GM23338 (cell line): ENCODE results near the gene OS9. TPM values are rescaled to one million over a fixed set of nuclear protein-coding genes. Genes with fewer than 3 reads are reported as not detected.

Experiments used
- ATAC-seq: fragments of 200-7000 bp; cut with Tn5 transposase; 3 replicates; pipeline ENCODE4 v1.9.1; 2020
- DNase-seq: peaks from one replicate; pipeline ENCODE4 v3.0.0-alpha.2; 2015; ENCODE audit warnings: low spot score
- H2AFZ ChIP-seq: fragments of 200-600 bp; sonication (generic); 2 replicates; pipeline ENCODE4 v1.8.0; 2016; ENCODE audit warnings: antibody characterized with exemption, mild to moderate bottlenecking, moderate library complexity
- H3F3A ChIP-seq: fragments of 200-600 bp; sonication (generic); replicated peaks from 2 replicates; pipeline ENCODE4 v1.8.0; 2017; ENCODE audit warnings: antibody characterized with exemption, mixed run types, low read depth
- H3K27ac ChIP-seq: fragments of 200-600 bp; sonication (generic); 2 replicates; pipeline ENCODE4 v1.6.1; 2016; ENCODE audit warnings: low read depth
- H3K27me3 ChIP-seq: fragments of 200-600 bp; sonication (generic); 2 replicates; pipeline ENCODE4 v1.8.0; 2016; ENCODE audit warnings: mild to moderate bottlenecking, mixed run types, moderate library complexity; ENCODE audit not compliant: insufficient read depth
- H3K36me3 ChIP-seq: fragments of 200-600 bp; sonication (generic); 2 replicates; pipeline ENCODE4 v1.8.0; 2016; ENCODE audit warnings: mild to moderate bottlenecking; ENCODE audit not compliant: insufficient read depth
- H3K4me1 ChIP-seq: fragments of 200-600 bp; sonication (generic); 2 replicates; pipeline ENCODE4 v1.8.0; 2016; ENCODE audit warnings: mild to moderate bottlenecking, moderate library complexity; ENCODE audit not compliant: insufficient read depth
- H3K4me2 ChIP-seq: fragments of 200-600 bp; sonication (generic); 2 replicates; pipeline ENCODE4 v1.7.1; 2017; ENCODE audit warnings: mixed run types
- H3K4me3 ChIP-seq: fragments of 200-600 bp; sonication (generic); 2 replicates; pipeline ENCODE4 v1.6.1; 2016; ENCODE audit warnings: mixed run types
- H3K79me2 ChIP-seq: fragments of 200-600 bp; sonication (generic); replicated peaks from 2 replicates; pipeline ENCODE4 v1.8.0; 2017; ENCODE audit warnings: mild to moderate bottlenecking; ENCODE audit not compliant: insufficient read depth
- H3K9me2 ChIP-seq: fragments of 200-600 bp; sonication (generic); 2 replicates; pipeline ENCODE4 v1.8.0; 2017; ENCODE audit not compliant: insufficient read depth
- H4K20me1 ChIP-seq: fragments of 200-600 bp; sonication (generic); replicated peaks from 2 replicates; pipeline ENCODE4 v1.8.0; 2017; ENCODE audit warnings: mild to moderate bottlenecking; ENCODE audit not compliant: insufficient read depth
- H3K27ac Mint-ChIP-seq: 2 replicates; pipeline ENCODE4 v1.8.0; 2020; ENCODE audit warnings: inconsistent platforms, mild to moderate bottlenecking, moderate library complexity, mixed read lengths
- H3K27me3 Mint-ChIP-seq: 3 replicates; pipeline ENCODE4 v1.8.0; 2022; ENCODE audit warnings: low read depth, mild to moderate bottlenecking, moderate library complexity, mixed read lengths, inconsistent platforms; ENCODE audit not compliant: insufficient read depth, poor library complexity
- H3K36me3 Mint-ChIP-seq: 3 replicates; pipeline ENCODE4 v1.8.0; 2021; ENCODE audit warnings: low read depth, mild to moderate bottlenecking, inconsistent platforms, moderate library complexity, mixed read lengths
- H3K4me1 Mint-ChIP-seq: 3 replicates; pipeline ENCODE4 v1.8.0; 2020; ENCODE audit warnings: mild to moderate bottlenecking, inconsistent platforms, mixed read lengths
- H3K4me3 Mint-ChIP-seq: 3 replicates; pipeline ENCODE4 v1.8.0; 2021; ENCODE audit warnings: moderate library complexity, mild to moderate bottlenecking, inconsistent platforms, mixed read lengths
- H3K9me3 Mint-ChIP-seq: 3 replicates; pipeline ENCODE4 v1.8.0; 2020; ENCODE audit warnings: moderate library complexity, mild to moderate bottlenecking, inconsistent platforms, mixed read lengths
- CREB1 ChIP-seq: fragments of 250-450 bp; sonication (Bioruptor Pico); IDR thresholded peaks from 2 replicates; pipeline ENCODE4 v1.5.0; 2020; ENCODE audit warnings: low read depth, mild to moderate bottlenecking, moderate library complexity
- CTCF ChIP-seq, 2 experiments: fragments of 200-600 bp in 1 of 2; sonication (generic) in 1 of 2; conservative IDR thresholded peaks; 2 replicates each; pipeline versions ENCODE4 v1.5.1 to v1.6.1; 2016 to 2017; ENCODE audit warnings: antibody characterized with exemption in 2 of 2, low read depth in 2 of 2, mild to moderate bottlenecking in 2 of 2, moderate library complexity in 1 of 2
- EZH2 ChIP-seq: fragments of 200-600 bp; sonication (generic); IDR thresholded peaks from one replicate; pipeline ENCODE4 v1.8.0; 2017; ENCODE audit warnings: antibody characterized with exemption, mild to moderate bottlenecking, low read depth; ENCODE audit not compliant: unreplicated experiment
- JUNB ChIP-seq: IDR thresholded peaks from one replicate; pipeline ENCODE4 v1.6.1; 2016; ENCODE audit warnings: antibody characterized with exemption; ENCODE audit not compliant: unreplicated experiment
- NANOG ChIP-seq: IDR thresholded peaks from 2 replicates; pipeline ENCODE4 v1.6.1; 2016; ENCODE audit warnings: antibody characterized with exemption, borderline replicate concordance
- STAT1 ChIP-seq: IDR thresholded peaks from one replicate; pipeline ENCODE4 v1.6.1; 2016; ENCODE audit warnings: antibody characterized with exemption; ENCODE audit not compliant: unreplicated experiment
- polyA plus RNA-seq: library from polyadenylated mRNA; unstranded; fragments of >200 nt; fragmentation: Nextera tagmentation; extraction: Ambion mirVana; gene quantifications from 2 replicates; pipeline ENCODE4 v1.2.1, GENCODE V29; 2016
- total RNA-seq: library from RNA; depleted of rRNA; stranded (reverse); fragments of >200 nt; shearing (Covaris generic); gene quantifications from 2 replicates; pipeline ENCODE4 v1.2.3, GENCODE V29; 2014
- TF ChIP-seq, protein P1 (sequence below): IDR thresholded peaks from one replicate; pipeline ENCODE4 v1.6.1; 2018; ENCODE audit warnings: antibody characterized with exemption; ENCODE audit not compliant: unreplicated experiment
- TF ChIP-seq, protein P2 (sequence below): fragments of 250-450 bp; sonication (Bioruptor Pico); IDR thresholded peaks from 2 replicates; pipeline ENCODE4 v1.5.0; 2020; ENCODE audit warnings: mild to moderate bottlenecking, moderate library complexity

The OS9 gene
- total and polyA plus RNA-seq, 2 experiments from 2014 or later, result 27.5 to 79.7 TPM

- ATAC-seq, result peak; percentile 7; the same call in 2 of the 3 replicates
- no peak overlapping the region for H2AFZ ChIP-seq
- no peaks in the 10 kb centered on the region; the same call in 1 of the 2 replicates for H4K20me1 ChIP-seq
- peaks cover 7% of the 10 kb centered on the region for H3K4me1 ChIP-seq
- no peak overlapping the region for H3K4me3 ChIP-seq
- H3K4me2 ChIP-seq, result no peak overlapping the region
- no peaks in the 10 kb centered on the region for H3K79me2 ChIP-seq
- H3K9me2 ChIP-seq, result no peaks in the 10 kb centered on the region
- peak; percentile 65 for DNase-seq
- H3K9me3 Mint-ChIP-seq, result no peaks in the 10 kb centered on the region; the same call in 1 of the 3 replicates
- H3K4me3 Mint-ChIP-seq, result peak overlapping the region; percentile 50
- peaks cover 59% of the 10 kb centered on the region for H3K27me3 Mint-ChIP-seq
- TF ChIP-seq EZH2 (no peak), CREB1 (CRISPR knock-in tag) (peak; percentile 9; the same call in 1 of the 2 replicates), CTCF (conservative IDR thresholded peaks at IDR 0.05; ENCODE audit: low read depth in 2 of 2) (peak; percentile 34 to 67; a peak in 3 of 4 replicates), JUNB (no peak), STAT1 (no peak)
- TF ChIP-seq, protein P1, sequence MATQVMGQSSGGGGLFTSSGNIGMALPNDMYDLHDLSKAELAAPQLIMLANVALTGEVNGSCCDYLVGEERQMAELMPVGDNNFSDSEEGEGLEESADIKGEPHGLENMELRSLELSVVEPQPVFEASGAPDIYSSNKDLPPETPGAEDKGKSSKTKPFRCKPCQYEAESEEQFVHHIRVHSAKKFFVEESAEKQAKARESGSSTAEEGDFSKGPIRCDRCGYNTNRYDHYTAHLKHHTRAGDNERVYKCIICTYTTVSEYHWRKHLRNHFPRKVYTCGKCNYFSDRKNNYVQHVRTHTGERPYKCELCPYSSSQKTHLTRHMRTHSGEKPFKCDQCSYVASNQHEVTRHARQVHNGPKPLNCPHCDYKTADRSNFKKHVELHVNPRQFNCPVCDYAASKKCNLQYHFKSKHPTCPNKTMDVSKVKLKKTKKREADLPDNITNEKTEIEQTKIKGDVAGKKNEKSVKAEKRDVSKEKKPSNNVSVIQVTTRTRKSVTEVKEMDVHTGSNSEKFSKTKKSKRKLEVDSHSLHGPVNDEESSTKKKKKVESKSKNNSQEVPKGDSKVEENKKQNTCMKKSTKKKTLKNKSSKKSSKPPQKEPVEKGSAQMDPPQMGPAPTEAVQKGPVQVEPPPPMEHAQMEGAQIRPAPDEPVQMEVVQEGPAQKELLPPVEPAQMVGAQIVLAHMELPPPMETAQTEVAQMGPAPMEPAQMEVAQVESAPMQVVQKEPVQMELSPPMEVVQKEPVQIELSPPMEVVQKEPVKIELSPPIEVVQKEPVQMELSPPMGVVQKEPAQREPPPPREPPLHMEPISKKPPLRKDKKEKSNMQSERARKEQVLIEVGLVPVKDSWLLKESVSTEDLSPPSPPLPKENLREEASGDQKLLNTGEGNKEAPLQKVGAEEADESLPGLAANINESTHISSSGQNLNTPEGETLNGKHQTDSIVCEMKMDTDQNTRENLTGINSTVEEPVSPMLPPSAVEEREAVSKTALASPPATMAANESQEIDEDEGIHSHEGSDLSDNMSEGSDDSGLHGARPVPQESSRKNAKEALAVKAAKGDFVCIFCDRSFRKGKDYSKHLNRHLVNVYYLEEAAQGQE, result no peak
- H3K27ac ChIP-seq, result no peak overlapping the region
- peaks cover 7% of the 10 kb centered on the region for H3K36me3 ChIP-seq
- peaks cover 14% of the 10 kb centered on the region for H3K36me3 Mint-ChIP-seq
- H3F3A ChIP-seq, result peaks cover 18% of the 10 kb centered on the region
- H3K27me3 ChIP-seq, result peaks cover 69% of the 10 kb centered on the region
- H3K4me1 Mint-ChIP-seq, result peaks cover 21% of the 10 kb centered on the region
- H3K27ac Mint-ChIP-seq, result no peak overlapping the region
These were observed 48.2 kb downstream of the OS9 start for GRCh38 chr12:57741844-57742738.

GRCh38 chr12:57743769-57744168 is 49.8 kb downstream of the OS9 start:
- ATAC-seq (no peak), DNase-seq (no peak)
- no peaks in the 10 kb centered on the region for H3K79me2 ChIP-seq
- Mint-ChIP-seq H3K4me3 (peak overlapping the region; percentile 93), H3K36me3 (peaks cover 30% of the 10 kb centered on the region), H3K9me3 (no peaks in the 10 kb centered on the region; the same call in 1 of the 3 replicates), H3K4me1 (peaks cover 21% of the 10 kb centered on the region), H3K27ac (peak overlapping the region; percentile 99), H3K27me3 (peaks cover 50% of the 10 kb centered on the region)
- no peaks in the 10 kb centered on the region; the same call in 1 of the 2 replicates for H4K20me1 ChIP-seq
- H3K4me3 ChIP-seq, result no peak overlapping the region
- peaks cover 19% of the 10 kb centered on the region for H3K36me3 ChIP-seq
- peak overlapping the region; percentile 91; the same call in 1 of the 2 replicates for H3K27ac ChIP-seq
- H3K4me2 ChIP-seq, result no peak overlapping the region
- no peaks in the 10 kb centered on the region for H3K9me2 ChIP-seq
- no peak overlapping the region for H2AFZ ChIP-seq
- H3F3A ChIP-seq, result peaks cover 30% of the 10 kb centered on the region
- H3K27me3 ChIP-seq, result peaks cover 52% of the 10 kb centered on the region
- peaks cover 7% of the 10 kb centered on the region; the same call in 1 of the 2 replicates for H3K4me1 ChIP-seq
- TF ChIP-seq, protein P2, sequence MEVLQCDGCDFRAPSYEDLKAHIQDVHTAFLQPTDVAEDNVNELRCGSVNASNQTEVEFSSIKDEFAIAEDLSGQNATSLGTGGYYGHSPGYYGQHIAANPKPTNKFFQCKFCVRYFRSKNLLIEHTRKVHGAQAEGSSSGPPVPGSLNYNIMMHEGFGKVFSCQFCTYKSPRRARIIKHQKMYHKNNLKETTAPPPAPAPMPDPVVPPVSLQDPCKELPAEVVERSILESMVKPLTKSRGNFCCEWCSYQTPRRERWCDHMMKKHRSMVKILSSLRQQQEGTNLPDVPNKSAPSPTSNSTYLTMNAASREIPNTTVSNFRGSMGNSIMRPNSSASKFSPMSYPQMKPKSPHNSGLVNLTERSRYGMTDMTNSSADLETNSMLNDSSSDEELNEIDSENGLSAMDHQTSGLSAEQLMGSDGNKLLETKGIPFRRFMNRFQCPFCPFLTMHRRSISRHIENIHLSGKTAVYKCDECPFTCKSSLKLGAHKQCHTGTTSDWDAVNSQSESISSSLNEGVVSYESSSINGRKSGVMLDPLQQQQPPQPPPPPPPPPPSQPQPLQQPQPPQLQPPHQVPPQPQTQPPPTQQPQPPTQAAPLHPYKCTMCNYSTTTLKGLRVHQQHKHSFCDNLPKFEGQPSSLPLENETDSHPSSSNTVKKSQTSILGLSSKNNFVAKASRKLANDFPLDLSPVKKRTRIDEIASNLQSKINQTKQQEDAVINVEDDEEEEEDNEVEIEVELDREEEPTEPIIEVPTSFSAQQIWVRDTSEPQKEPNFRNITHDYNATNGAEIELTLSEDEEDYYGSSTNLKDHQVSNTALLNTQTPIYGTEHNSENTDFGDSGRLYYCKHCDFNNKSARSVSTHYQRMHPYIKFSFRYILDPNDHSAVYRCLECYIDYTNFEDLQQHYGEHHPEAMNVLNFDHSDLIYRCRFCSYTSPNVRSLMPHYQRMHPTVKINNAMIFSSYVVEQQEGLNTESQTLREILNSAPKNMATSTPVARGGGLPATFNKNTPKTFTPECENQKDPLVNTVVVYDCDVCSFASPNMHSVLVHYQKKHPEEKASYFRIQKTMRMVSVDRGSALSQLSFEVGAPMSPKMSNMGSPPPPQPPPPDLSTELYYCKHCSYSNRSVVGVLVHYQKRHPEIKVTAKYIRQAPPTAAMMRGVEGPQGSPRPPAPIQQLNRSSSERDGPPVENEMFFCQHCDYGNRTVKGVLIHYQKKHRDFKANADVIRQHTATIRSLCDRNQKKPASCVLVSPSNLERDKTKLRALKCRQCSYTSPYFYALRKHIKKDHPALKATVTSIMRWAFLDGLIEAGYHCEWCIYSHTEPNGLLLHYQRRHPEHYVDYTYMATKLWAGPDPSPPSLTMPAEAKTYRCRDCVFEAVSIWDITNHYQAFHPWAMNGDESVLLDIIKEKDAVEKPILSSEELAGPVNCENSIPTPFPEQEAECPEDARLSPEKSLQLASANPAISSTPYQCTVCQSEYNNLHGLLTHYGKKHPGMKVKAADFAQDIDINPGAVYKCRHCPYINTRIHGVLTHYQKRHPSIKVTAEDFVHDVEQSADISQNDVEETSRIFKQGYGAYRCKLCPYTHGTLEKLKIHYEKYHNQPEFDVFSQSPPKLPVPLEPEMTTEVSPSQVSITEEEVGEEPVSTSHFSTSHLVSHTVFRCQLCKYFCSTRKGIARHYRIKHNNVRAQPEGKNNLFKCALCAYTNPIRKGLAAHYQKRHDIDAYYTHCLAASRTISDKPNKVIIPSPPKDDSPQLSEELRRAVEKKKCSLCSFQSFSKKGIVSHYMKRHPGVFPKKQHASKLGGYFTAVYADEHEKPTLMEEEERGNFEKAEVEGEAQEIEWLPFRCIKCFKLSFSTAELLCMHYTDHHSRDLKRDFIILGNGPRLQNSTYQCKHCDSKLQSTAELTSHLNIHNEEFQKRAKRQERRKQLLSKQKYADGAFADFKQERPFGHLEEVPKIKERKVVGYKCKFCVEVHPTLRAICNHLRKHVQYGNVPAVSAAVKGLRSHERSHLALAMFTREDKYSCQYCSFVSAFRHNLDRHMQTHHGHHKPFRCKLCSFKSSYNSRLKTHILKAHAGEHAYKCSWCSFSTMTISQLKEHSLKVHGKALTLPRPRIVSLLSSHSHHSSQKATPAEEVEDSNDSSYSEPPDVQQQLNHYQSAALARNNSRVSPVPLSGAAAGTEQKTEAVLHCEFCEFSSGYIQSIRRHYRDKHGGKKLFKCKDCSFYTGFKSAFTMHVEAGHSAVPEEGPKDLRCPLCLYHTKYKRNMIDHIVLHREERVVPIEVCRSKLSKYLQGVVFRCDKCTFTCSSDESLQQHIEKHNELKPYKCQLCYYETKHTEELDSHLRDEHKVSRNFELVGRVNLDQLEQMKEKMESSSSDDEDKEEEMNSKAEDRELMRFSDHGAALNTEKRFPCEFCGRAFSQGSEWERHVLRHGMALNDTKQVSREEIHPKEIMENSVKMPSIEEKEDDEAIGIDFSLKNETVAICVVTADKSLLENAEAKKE (CRISPR knock-in tag), result no peak
- no peak for TF ChIP-seq STAT1
- no peak for TF ChIP-seq NANOG
